ENCODE results near the gene TCF4.

TCF4 gene

DNA sequence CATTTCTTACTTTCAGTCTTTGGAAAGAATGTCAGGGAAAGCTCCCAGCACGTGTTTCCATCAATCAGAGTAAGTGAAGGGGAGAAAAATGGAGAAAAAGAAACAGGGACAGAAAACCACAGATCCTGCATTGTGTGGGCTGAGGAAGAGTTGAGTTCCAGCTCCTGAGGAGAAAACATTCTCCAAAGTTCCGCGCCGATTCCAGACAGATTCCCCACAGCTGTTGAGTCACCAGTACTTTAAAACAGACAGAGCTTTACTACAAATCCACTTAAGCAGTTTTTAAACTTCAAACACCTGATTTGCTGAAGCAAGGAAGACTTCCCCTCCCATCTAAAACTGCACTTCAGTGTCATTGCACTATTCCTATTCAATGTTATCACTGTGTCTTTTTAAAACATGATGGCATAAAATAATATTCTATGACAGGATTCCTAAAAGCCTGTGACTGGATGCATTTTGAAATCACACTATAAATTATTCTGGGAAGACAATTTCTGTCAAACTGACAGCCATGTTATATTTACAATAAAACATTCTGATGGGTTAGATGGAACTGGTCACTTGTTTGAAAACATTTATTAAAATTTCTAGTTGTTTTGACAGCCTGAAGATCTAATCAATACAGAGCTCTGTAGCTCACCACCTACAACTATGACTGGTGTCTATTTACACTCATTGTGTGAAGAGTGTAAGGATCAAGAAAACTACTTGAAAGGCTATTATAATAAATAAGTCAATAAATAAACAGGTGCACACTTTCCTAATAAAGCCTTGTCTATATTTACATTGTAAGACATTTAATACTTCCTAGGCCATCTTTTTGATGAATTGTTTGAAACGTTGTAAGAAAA is 40.9 kb downstream of the TCF4 start:
- Histone ChIP-seq H3K9ac (ENCODE audit: low read length) (no peak overlapping the region), H3K9me2 (replicated peaks; ENCODE audit: insufficient read depth, low read length) (no peaks in the 10 kb centered on the region), H3F3A (ENCODE audit: insufficient read depth, low read length) (no peaks in the 10 kb centered on the region), H3K36me3 (replicated peaks; ENCODE audit: insufficient read depth, low read length) (no peaks in the 10 kb centered on the region), H3K4me1 (ENCODE audit: low read length) (no peaks in the 10 kb centered on the region), H4K20me1 (ENCODE audit: insufficient read depth, low read length) (no peaks in the 10 kb centered on the region), H3K9me3 (replicated peaks; ENCODE audit: insufficient read depth, low read length) (no peaks in the 10 kb centered on the region), H2AFZ (ENCODE audit: low read length) (no peak overlapping the region), H3K4me2 (ENCODE audit: low read depth, low read length) (no peak overlapping the region), H3K79me2 (ENCODE audit: low read length) (no peaks in the 10 kb centered on the region), H3K27ac (ENCODE audit: low read length) (no peak overlapping the region), H3K4me3 (ENCODE audit: low read length) (no peak overlapping the region), H3K27me3 (replicated peaks; ENCODE audit: insufficient read depth, low read length) (no peaks in the 10 kb centered on the region)
- TF ChIP-seq EZH2 (optimal IDR thresholded peaks at IDR 0.05; ENCODE audit: low read depth, low read length) (no peak), EZH2phosphoT487 (IDR thresholded peaks at IDR 0.05; ENCODE audit: low read length) (no peak)
- TF ChIP-seq, protein P1, sequence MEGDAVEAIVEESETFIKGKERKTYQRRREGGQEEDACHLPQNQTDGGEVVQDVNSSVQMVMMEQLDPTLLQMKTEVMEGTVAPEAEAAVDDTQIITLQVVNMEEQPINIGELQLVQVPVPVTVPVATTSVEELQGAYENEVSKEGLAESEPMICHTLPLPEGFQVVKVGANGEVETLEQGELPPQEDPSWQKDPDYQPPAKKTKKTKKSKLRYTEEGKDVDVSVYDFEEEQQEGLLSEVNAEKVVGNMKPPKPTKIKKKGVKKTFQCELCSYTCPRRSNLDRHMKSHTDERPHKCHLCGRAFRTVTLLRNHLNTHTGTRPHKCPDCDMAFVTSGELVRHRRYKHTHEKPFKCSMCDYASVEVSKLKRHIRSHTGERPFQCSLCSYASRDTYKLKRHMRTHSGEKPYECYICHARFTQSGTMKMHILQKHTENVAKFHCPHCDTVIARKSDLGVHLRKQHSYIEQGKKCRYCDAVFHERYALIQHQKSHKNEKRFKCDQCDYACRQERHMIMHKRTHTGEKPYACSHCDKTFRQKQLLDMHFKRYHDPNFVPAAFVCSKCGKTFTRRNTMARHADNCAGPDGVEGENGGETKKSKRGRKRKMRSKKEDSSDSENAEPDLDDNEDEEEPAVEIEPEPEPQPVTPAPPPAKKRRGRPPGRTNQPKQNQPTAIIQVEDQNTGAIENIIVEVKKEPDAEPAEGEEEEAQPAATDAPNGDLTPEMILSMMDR (IDR thresholded peaks at IDR 0.05; ENCODE audit: low read length): no peak
- DNase-seq: no peak

DNA sequence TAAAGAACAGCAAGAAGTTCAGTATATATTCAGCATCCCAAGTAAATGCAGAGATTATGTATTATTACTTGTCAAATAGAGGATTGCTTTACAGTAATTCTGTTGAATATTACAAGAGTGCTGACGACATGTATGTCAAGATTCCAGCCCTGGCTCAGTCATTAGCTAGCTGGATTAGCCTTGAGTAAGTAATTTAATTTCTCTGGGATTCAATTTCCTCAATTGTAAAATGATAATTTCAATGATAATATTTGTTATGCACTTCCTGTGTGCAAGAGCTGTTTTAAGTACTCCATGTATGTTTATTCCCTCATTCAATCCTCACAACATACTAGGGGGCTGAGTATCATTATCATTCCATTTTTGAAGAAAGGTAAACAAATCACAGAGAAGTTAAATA is 44.0 kb downstream of the TCF4 start:
- Histone ChIP-seq H3K27ac (ENCODE audit: low read length) (no peak overlapping the region), H3K9me2 (replicated peaks; ENCODE audit: insufficient read depth, low read length) (no peaks in the 10 kb centered on the region), H3K4me2 (ENCODE audit: low read depth, low read length) (no peak overlapping the region), H3K9ac (ENCODE audit: low read length) (no peak overlapping the region), H3K9me3 (replicated peaks; ENCODE audit: insufficient read depth, low read length) (no peaks in the 10 kb centered on the region), H3K36me3 (replicated peaks; ENCODE audit: insufficient read depth, low read length) (no peaks in the 10 kb centered on the region), H2AFZ (ENCODE audit: low read length) (no peak overlapping the region), H4K20me1 (ENCODE audit: insufficient read depth, low read length) (no peaks in the 10 kb centered on the region), H3K4me3 (ENCODE audit: low read length) (no peak overlapping the region), H3F3A (ENCODE audit: insufficient read depth, low read length) (no peaks in the 10 kb centered on the region), H3K79me2 (ENCODE audit: low read length) (no peaks in the 10 kb centered on the region), H3K27me3 (replicated peaks; ENCODE audit: insufficient read depth, low read length) (no peaks in the 10 kb centered on the region), H3K4me1 (ENCODE audit: low read length) (no peaks in the 10 kb centered on the region)
- no peak for DNase-seq
- TF ChIP-seq EZH2phosphoT487 (IDR thresholded peaks at IDR 0.05; ENCODE audit: low read length) (no peak), EZH2 (optimal IDR thresholded peaks at IDR 0.05; ENCODE audit: low read depth, low read length) (no peak)
- TF ChIP-seq, protein P1 (IDR thresholded peaks at IDR 0.05; ENCODE audit: low read length): no peak

DNA sequence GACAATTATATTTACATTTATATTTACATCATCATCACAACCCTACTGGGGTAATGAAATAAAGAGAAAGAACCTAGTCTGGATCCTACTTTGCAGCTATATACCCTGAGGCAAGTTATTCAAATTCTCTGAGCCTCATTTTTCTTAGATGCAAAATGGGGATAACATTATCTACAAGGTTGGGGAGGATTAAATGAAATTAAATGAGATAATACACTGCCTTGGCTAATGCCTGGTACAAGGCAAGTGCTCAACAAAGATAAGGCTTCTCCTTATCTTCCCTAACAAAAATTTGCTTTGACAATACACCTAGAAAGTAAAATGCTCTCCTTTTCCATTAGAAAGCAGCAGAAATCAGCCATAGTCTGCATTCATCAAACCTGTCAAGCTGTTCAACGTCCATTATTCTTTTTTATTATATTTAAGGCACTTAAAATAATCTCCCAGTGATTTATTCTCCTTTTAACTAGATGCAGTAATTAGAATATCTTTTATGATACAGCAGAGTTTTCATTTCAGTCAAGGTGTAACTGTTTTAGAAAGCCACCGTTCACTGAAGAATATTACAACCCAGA is 44.8 kb downstream of the TCF4 start:
- no peak for DNase-seq
- H3K4me1 ChIP-seq (ENCODE audit: low read length): no peaks in the 10 kb centered on the region
- no peaks in the 10 kb centered on the region for H4K20me1 ChIP-seq (ENCODE audit: insufficient read depth, low read length)
- no peak overlapping the region for H2AFZ ChIP-seq (ENCODE audit: low read length)
- H3K9me2 ChIP-seq (replicated peaks; ENCODE audit: insufficient read depth, low read length): no peaks in the 10 kb centered on the region
- no peaks in the 10 kb centered on the region for H3K27me3 ChIP-seq (replicated peaks; ENCODE audit: insufficient read depth, low read length)
- H3K4me3 ChIP-seq (ENCODE audit: low read length): no peak overlapping the region
- H3K27ac ChIP-seq (ENCODE audit: low read length): no peak overlapping the region
- no peaks in the 10 kb centered on the region for H3K9me3 ChIP-seq (replicated peaks; ENCODE audit: insufficient read depth, low read length)
- H3K79me2 ChIP-seq (ENCODE audit: low read length): no peaks in the 10 kb centered on the region
- no peaks in the 10 kb centered on the region for H3F3A ChIP-seq (ENCODE audit: insufficient read depth, low read length)
- H3K36me3 ChIP-seq (replicated peaks; ENCODE audit: insufficient read depth, low read length): no peaks in the 10 kb centered on the region
- TF ChIP-seq, protein P1 (IDR thresholded peaks at IDR 0.05; ENCODE audit: low read length): no peak
- TF ChIP-seq EZH2phosphoT487 (IDR thresholded peaks at IDR 0.05; ENCODE audit: low read length) (no peak), EZH2 (optimal IDR thresholded peaks at IDR 0.05; ENCODE audit: low read depth, low read length) (no peak)
- no peak overlapping the region for H3K9ac ChIP-seq (ENCODE audit: low read length)
- H3K4me2 ChIP-seq (ENCODE audit: low read depth, low read length): no peak overlapping the region
